ENCODE measurements around the gene CFAP206.

DNA sequence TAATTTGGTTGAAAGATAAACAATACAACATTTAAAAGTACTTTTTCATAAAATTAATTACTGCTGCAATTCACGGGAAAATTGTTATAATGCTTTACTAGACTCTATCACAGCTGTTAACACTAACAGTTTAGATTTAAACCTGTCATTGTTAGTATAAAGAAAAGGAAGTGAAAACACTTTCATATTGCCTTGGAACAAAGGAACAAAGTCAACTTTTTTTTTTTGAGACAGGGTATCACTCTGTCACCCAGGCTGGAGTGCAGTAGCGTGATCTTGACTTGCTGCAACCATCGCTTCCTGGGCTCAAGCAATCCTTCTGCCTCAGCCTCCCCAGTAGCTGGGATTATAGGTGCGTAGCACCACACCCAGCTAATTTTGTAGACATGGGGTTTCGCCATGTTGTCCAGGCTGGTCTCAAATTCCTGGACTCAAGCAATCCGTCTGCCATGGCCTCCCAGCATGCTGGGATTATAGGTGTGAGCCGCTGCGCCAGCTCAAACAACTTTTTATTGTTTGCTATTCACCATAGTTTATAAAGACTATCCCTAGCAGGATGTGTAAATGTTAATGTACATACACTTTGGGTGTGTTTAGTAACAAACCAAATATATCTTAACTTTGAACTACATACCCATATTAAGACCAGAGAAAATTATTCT is 87.1 kb downstream of the CFAP206 start:
- TF ChIP-seq KAT2A (conservative IDR thresholded peaks at IDR 0.05; ENCODE audit: control insufficient read depth, low read depth, low read length), result no peak
- no peak for TF ChIP-seq SREBF1 (IDR thresholded peaks at IDR 0.05; ENCODE audit: low read length)
- TF ChIP-seq SUPT20H (IDR thresholded peaks at IDR 0.05; ENCODE audit: borderline replicate concordance, control insufficient read depth, low read depth, low read length), result no peak
- TF ChIP-seq, protein P1, sequence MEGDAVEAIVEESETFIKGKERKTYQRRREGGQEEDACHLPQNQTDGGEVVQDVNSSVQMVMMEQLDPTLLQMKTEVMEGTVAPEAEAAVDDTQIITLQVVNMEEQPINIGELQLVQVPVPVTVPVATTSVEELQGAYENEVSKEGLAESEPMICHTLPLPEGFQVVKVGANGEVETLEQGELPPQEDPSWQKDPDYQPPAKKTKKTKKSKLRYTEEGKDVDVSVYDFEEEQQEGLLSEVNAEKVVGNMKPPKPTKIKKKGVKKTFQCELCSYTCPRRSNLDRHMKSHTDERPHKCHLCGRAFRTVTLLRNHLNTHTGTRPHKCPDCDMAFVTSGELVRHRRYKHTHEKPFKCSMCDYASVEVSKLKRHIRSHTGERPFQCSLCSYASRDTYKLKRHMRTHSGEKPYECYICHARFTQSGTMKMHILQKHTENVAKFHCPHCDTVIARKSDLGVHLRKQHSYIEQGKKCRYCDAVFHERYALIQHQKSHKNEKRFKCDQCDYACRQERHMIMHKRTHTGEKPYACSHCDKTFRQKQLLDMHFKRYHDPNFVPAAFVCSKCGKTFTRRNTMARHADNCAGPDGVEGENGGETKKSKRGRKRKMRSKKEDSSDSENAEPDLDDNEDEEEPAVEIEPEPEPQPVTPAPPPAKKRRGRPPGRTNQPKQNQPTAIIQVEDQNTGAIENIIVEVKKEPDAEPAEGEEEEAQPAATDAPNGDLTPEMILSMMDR (IDR thresholded peaks at IDR 0.05 in 2 of 3, conservative IDR thresholded peaks at IDR 0.05 in 1 of 3; ENCODE audit: control insufficient read depth in 2 of 3, extremely low read depth in 1 of 3, insufficient read depth in 1 of 3, low read depth in 3 of 3, low read length in 3 of 3), result no peak
- TF ChIP-seq POLR2AphosphoS5 (IDR thresholded peaks at IDR 0.05; ENCODE audit: low read length), result no peak
- no peak for TF ChIP-seq EP300 (IDR thresholded peaks at IDR 0.05; ENCODE audit: borderline replicate concordance in 1 of 2, control insufficient read depth in 1 of 2, low read depth in 2 of 2, low read length in 2 of 2)
- TF ChIP-seq, protein P2, sequence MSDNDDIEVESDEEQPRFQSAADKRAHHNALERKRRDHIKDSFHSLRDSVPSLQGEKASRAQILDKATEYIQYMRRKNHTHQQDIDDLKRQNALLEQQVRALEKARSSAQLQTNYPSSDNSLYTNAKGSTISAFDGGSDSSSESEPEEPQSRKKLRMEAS (IDR thresholded peaks at IDR 0.05; ENCODE audit: low read depth, low read length), result no peak
- TF ChIP-seq POLR2A (IDR thresholded peaks at IDR 0.05; ENCODE audit: low read depth, low read length), result no peak
- no peak for TF ChIP-seq YY1 (IDR thresholded peaks at IDR 0.05; ENCODE audit: low read depth, low read length)
- TF ChIP-seq RAD51 (IDR thresholded peaks at IDR 0.05), result no peak
- TF ChIP-seq, protein P3, sequence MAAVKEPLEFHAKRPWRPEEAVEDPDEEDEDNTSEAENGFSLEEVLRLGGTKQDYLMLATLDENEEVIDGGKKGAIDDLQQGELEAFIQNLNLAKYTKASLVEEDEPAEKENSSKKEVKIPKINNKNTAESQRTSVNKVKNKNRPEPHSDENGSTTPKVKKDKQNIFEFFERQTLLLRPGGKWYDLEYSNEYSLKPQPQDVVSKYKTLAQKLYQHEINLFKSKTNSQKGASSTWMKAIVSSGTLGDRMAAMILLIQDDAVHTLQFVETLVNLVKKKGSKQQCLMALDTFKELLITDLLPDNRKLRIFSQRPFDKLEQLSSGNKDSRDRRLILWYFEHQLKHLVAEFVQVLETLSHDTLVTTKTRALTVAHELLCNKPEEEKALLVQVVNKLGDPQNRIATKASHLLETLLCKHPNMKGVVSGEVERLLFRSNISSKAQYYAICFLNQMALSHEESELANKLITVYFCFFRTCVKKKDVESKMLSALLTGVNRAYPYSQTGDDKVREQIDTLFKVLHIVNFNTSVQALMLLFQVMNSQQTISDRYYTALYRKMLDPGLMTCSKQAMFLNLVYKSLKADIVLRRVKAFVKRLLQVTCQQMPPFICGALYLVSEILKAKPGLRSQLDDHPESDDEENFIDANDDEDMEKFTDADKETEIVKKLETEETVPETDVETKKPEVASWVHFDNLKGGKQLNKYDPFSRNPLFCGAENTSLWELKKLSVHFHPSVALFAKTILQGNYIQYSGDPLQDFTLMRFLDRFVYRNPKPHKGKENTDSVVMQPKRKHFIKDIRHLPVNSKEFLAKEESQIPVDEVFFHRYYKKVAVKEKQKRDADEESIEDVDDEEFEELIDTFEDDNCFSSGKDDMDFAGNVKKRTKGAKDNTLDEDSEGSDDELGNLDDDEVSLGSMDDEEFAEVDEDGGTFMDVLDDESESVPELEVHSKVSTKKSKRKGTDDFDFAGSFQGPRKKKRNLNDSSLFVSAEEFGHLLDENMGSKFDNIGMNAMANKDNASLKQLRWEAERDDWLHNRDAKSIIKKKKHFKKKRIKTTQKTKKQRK (IDR thresholded peaks at IDR 0.05; ENCODE audit: low read depth, low read length), result no peak
- no peak for TF ChIP-seq JUNB (IDR thresholded peaks at IDR 0.05)
- TF ChIP-seq TAF1 (IDR thresholded peaks at IDR 0.05; ENCODE audit: borderline replicate concordance, low read depth, low read length), result no peak
